T-helper 2 cell treated with Interferon-gamma antibody and Interleukin-4, amounts not matched to agents 100 ng/mL and 5 ng/mL, for 36 hours (primary cell): Measurements from ENCODE around the gene TPSG1. TPM values are rescaled to one million over a fixed set of nuclear protein-coding genes. Genes with fewer than 3 reads are reported as not detected.
"Not testable (repeated sequence)": the region's sequence is repeated elsewhere in the genome, so short reads cannot be mapped to it uniquely, and the experiment has no call there.

Experiments
- intact Hi-C: fragments of 100-400 bp; cut with micrococcal nuclease; formaldehyde crosslinking; loops from one replicate; pipeline ENCODE4 v1.15.1; 2023
- total RNA-seq: library from RNA; stranded (reverse); gene quantifications from 2 replicates; pipeline ENCODE4 v1.2.3, GENCODE V29; 2022

The TPSG1 gene
- total RNA-seq, 1 donor from 2014 or later: not detected

DNA sequence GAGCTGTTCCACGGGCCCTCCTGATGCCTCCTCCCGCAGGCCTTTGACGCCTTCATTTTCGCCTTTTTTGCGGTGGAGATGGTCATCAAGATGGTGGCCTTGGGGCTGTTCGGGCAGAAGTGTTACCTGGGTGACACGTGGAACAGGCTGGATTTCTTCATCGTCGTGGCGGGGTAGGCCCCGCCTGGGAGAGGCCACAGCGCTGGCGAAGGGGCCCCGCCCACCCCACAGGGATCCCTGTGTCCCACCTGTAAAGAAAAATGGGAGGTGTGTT is 29.7 kb downstream of the TPSG1 start:
- intact Hi-C loops: no loop called here

DNA sequence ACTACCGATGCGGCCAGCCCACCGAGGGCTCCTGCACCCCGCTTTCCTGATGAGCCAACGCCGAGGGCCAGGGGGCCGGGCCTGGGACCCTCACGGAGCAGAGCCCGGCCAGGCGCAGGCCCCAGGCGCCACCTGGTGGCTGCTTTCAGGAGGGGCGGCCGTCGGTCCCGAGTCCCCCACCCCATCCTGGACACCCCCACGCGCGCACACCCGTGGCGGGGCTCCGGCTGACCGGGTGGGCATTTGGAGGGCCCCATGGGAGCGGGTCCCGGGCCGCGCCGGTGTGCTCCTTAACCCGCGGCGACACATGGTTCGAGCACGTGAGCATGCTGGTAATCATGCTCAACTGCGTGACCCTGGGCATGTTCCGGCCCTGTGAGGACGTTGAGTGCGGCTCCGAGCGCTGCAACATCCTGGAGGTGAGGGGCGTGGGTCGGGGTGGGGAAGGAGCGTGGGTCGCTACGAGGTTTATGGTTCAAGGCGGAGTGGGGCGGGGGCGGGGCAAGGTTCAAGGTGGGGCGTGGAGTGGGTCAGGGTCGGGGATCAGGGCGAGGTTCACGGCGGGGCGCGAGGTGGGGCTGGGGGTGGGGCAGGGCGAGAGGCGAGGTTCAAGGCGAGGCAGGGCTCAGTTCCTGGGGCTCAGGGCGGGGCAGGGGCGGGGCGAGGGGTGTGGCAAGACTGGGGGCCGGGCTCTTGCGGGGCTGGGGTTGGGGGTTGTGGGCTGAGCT is 30.2 kb downstream of the TPSG1 start:
- intact Hi-C loops: no loop called here

DNA sequence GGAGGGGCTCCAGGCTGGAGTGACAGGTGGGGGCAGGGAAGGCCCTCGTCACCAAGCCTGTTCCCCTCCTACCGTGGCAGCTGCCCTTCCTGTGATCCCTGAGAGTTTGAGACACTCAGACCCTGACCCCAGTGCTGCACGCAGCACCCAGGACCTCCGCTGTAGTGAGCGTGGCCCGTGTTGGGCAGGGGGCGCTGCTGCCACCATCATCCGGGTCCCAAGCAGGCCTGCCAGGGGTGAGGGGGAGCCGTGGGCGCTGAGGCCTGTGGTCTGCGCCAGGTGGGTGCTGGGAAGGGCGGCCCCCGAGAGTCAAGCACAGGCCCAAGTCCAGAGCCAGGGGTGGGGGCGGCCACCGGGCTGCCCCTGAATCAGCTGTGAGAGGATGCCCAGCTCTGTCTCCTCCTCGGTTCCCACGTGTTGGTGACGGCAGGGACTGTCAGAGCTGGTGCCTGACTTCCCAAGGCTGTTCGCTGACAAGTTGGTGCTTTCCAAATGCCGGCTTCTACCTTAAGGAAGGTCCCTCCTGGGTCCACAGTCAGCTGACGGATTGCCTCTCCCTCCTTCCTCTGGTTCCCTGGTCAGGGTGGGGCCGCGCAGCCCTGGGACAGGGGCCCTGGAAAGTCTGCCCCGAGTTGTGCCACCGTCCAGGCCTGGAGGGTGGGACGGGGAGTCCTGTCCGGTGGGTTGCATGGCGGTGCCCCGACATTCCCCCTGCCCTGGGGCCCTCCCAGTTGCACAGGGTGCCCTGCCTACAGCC is 31.1 kb downstream of the TPSG1 start:
- intact Hi-C loops: no loop called here

DNA sequence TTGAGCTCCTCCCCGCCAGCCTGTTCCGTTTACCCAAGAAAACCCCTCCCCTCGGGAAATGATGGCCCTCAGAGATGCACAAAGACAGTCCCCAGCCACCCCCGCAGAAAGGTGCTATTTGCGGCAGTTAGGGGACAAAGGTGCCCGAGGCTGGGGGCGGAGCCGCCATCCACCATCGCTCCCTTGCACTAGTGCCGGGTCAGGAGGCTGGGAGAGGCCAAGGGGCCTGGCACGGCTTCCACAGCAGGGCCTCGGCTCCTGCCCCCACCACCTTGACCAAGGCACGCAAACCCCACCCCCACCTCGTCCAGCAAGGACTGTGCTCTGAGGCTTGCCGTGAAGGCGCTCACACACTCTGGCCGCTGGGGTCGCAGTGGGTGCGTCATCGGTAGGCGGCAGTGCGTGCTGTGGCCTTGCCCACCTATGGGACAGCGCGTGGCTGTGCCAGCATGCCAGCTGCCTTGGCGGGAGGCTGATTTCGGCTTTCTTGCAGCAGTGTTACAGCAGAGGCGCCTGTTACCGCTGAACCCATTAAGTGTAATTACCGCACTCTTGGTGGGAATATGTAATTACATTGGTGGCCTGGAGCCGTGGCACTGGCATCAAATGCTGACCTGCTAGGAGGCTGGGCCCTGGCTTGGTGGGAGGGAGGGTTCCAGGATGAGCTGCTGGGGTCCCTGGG is 31.8 kb downstream of the TPSG1 start:
- intact Hi-C loops: no loop called here

DNA sequence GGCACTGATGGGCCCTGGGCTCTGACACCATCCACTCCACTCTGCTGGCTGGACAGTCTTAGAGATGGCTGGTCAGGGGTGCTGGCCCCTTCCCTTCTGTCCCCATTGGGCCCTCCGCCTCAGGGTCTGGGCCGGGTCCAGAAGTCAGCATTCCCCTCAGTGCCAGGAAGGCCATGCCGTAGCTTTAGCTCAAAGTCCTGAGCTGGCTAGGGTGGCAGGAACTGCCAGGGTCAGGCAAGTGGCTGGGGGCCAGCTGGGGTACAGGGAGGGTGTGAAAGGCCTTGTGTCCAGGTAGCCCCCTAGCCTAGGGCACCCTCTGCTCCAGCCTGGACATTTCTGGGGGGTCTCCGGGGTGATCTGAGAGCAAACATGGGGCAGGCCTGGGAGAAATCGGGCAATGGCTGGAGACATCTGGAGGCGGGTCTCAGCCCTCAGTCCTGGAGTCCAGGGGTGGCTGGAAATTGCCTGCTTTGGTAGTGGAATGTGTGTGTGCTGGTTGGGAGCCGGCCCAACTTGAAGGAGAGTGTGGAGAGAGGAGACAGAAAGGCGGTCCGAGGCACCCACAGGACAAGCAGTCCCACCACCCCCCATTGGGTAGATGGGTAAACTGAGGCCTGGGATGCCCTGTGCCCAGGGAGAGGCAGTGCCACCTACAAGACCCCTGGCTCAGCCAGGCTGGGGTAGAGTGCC is 32.5 kb downstream of the TPSG1 start:
- intact Hi-C loops: no loop called here

DNA sequence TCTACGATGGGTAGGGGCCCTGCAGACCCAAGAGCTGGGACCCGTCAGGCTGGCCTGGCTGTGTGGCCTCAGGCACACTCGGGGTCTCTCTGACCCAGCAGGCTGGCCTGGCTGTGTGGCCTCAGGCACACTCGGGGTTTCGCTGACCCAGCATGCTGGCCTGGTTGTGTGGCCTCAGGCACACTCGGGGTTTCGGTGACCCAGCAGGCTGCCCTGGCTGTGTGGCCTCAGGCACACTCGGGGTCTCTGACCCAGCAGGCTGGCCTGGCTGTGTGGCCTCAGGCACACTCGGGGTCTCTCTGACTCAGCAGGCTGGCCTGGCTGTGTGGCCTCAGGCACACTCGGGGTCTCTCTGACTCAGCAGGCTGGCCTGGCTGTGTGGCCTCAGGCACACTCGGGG is 34.3 kb downstream of the TPSG1 start:
- intact Hi-C loops: not testable (repeated sequence)

DNA sequence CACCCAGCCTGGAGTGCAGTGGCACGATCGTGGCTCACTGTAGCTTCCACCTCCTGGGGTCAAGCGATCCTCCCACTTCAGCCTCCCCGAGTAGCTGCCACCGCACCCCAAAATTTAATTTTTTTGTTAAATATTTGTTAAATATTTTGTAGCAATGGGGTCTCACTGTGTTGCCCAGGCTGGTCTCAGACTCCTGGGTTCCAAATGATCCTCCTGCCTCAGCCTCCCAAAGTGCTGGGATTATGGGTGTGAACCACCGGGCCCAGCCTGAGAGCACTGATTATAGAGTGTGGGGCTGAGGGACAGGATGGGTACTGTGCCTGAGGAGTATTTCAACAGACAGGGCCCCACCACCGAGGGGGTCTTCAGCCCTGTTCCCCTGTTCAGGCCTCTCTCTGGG is 35.6 kb downstream of the TPSG1 start:
- intact Hi-C loops: no loop called here

DNA sequence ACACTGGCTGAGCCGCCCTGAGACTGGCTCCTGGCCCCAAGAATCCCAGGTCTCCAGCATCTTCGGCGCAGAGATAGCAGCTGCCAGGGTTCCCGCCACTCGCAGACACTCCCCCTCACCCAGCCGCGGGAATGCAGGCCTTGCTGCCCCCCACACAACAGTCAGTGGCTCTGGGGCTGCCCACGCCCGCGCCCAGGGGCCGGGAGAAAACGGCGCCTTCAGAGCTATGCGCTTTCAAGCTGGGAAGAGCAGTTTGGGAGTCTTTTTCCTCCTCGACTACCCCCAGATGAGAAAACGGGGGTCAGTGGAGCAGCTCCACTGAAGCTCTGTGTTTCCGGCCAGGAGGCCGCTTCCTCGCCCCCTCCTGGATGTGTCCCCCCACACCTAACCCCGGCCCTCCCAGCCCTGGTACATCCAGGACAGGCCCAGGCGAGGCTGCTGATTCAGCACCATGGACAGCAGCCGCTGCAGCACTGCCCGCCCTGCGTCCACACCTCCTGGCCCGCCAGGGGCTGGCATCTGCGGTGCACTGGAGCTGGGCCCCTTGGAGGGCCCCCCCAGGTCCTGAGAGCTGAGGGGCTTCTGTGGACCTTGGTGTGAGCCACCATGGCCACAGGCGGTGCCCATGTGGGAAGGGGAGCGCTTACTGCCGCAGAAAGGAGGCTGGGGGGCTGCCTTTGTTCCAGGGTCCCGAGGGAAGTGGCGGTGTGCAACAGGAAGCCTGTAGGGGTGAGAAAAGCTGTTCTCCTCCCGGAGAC is 36.5 kb downstream of the TPSG1 start:
- intact Hi-C loops: no loop called here

DNA sequence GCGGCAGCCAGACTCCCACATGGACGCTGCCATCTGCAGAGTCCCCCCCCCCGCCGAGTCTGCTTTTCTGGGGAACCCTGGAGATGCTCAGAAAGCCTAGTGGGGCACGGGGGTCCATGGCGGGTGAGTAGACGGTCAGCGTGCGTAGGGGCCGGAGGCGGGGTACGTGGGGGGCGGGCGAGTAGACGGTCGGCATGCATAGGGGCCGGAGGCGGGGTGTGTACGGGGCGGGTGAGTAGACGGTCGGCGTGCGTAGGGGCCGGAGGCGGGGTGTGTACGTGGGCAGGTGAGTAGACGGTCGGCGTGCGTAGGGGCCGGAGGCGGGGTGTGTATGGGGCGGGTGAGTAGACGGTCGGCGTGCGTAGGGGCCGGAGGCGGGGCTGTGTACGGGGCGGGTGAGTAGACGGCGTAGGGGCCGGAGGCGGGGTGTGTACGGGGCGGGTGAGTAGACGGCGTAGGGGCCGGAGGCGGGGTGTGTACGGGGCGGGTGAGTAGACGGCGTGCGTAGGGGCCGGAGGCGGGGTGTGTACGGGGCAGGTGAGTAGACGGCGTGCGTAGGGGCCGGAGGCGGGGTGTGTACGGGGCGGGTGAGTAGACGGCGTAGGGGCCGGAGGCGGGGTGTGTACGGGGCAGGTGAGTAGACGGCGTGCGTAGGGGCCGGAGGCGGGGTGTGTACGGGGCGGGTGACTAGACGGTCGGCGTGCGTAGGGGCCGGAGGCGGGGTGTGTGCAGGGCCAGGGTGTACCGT is 39.4 kb downstream of the TPSG1 start:
- intact Hi-C loops: not testable (repeated sequence)

DNA sequence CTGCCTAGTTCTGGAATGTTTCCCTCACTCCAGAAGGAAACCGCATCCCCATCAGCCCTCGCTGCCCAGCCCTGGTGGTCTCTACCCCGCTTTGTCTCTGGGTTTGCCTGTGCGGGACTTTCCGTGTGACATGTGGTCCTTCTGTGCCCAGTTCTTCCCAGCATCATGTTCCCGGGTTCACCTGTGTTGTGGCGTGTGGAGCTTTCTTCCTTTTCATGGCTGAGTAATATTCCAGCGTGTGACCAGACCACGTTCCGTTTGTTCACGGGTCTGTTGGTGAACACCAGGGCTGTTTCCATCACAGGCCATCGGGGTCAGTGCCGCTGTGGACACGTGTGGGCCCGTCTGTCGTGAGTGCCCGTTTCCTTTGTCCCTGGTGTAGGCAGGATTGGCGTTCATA is 40.1 kb downstream of the TPSG1 start:
- intact Hi-C loops: no loop called here

DNA sequence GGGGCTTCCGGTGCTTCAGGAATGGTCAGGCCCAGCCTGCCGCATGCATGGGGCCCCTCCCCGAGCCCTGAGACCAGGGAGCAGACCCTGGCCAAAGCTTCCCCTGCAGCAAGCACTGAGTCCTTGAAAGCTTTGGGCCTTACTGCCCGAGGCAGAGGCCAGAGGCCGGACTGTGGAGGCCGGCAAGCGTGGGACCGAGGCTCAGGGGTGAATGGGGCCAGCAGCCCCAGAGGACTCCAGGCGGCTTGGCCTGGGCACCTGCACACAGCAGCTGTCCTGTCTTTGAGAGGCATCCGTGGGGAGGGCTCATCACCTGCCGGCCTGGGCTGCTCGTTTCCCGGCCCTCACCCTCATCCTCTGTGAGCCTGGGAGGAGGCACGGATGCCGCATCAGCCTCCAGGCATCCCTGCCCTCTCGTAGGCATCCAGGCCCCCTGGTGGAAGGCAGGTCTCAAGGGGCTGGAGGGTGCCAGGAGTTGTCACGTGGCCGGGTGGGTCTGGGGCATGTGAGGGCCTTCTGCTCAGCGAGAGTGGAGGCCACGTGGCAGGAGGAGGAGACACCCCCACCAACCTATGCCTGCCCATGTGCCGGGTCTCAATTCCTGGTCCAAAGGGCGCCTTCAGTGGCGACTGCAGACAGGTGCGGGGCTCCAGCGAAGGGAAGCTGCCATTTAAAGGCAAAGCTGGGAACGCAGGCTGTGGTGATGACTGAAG is 40.8 kb downstream of the TPSG1 start:
- intact Hi-C loops: no loop called here

DNA sequence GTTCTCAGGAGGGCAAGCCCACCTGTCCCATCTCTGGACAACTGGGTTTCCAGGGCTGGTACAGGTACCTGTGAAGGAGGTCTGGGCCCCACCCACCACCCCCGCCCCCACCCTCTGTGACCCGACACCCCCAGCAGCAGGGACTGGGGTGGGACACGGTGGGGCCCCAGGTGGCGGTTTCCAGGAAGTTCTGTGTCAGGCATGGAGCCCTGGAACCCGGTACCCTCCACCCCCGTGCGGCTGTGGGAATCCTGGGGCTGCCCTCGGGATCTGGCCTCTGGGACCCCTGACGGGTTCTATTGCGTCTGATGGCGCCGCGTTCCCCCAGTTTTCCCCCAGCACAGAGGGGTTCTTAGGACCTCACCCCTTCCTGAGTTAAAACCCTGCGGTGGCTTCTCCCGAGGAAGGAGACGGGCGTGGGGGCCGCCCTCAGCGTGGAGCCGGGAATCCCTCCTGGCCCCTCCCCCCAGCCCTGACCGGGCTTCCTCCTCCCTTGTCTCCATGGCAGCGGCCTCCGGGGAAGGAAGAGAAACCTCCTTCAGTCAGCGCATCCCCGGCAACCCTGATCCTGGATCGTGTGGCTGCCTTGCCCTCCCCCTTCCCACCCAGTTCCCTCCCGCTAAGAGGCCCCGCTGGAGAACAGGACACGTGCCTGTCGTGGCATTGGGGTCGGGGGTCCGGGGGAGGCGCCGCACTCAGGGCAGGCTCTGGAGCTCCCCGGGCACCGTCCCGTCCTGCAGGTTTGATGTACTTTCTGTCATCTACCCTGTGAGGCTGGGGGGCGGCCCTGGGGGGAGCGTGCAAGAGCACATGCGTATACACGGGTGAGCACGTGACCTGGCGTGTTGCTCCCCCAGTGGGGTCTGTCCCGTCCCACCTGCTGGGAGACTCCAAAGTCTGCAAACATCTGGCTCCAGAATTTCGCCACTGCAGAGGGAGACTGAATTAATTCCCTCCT is 41.8 kb downstream of the TPSG1 start:
- intact Hi-C loops: no loop called here

DNA sequence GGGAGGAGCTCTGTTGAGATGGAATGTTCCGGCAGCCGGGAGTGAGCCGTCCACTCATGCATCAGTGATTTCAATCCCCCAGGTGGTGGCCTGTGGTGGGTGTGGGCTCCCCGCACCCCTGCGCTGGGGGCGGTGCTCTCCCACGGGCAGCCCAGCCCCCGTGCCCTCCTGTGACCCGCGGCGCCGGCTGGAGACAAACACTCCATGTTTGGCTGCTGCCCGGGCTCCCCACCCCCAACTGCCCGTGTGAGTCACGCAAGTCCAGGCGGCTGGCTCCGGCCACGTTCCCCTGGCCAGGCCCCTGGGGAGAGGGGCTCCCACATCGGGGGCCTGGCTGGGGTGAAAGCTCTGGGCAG is 42.8 kb downstream of the TPSG1 start:
- intact Hi-C loops: no loop called here

DNA sequence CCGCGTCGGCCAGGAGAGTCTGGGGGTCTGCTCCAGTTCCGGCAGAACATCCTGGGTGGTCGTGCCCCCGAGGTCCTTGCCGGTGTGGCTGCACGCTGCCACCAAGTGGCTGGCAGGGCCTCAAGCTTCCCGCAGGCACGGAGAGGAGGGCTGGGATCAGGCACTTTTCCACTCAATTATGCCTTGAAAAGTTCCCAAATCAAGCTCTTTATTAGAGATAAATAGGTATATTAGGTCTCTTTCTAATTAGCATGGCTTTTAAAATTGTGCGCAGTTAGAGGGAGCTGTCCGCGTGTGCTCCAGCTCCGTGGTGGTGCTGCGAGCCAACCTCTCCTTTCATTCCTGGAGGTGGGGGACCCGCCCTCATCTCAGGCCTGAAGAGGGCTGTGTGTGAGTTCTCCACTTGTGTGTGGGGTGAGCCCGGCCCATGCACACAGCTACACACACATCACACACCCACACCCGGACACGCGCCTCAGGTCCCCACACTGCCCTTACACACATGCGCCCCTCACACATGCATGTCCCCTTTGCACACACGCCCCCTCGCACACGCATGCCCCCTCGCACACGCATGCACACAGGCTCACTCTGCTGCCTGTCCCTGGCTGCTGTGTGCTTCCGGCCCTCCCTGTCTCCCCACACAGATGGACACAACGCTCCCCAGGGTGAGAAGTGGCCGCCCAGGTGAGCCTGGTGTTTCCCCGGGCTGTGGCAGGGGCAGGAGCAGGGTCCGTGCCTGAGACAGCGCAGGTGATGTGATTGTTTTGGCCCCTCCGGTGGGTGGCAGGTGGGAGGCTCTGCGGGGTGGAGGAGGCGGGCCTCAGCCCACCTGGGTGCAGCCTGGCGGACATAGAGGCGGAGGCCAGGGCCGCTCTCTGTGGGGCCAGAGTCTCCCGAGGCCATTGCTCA is 43.4 kb downstream of the TPSG1 start:
- intact Hi-C loops: no loop called here

DNA sequence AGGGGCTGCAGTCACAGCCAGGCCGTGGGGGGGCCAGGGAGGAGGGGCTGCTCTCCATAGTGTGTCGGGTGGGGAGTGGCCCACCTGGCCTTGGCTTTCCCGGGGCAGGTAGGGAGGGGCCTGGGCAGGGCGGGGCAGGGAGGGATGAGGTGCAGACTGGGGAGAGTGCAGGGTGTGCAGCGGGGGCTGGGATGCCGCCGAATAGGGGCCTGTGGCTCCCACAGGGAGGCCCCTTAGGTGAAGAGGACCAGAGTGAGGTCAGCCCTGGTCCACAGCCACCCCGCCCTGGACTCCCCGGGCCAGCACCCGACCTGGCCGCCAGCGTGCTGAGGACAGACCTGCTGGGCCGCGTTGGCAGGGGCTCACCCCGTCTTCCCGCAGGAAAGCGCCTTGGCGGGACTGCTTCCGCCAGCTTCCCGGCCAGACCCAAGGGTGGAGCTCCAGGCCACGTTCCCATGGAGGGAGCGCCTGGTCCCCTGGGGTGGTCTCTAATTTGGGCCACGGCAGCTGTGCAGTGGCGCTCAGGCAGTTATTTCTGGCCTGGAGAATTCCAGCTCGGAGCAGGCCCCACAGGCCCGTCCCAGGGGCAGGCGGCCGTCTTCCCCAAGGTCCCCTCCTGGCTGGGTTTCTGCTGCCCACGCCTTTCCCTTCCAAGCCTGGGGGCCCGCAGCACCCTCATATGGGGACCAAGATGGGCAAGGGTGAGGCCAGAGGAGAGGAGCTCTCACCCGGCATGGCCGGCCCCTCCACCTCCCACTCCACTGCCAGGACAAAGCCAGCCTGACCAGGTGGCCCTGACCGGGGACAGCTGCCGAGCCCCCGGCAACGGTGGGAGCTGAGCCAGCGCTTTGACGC is 44.3 kb downstream of the TPSG1 start:
- intact Hi-C loops: no loop called here

DNA sequence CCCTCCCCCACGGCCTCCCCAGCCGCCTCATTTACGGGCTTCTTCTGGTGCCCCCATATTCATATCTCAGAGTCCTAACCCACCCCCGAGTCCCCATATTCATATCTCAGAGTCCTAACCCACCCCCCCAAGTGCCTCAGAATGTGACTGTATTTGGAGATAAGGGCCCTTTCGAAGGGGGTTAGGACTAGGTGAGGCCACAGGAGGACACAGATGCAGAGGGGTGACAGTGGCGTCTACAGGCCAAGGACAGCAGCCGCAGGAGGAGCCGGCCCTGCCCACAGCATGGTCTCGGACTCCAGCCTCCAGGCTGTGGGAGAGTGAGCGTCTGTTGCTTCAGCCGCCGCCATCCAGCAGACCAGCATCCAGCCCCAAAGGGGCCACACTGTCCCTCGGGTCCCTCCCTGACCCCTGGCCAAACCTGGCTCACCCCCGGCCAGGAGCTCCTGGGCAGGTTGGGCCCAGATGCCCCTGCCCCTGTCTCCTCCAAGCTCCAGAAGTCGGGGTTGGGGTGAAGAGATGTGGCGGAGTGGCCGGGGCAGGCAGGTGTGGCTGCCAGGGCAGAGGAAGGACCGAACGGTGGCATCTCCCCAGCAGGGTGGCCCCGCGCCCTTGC is 46.7 kb downstream of the TPSG1 start:
- intact Hi-C loops: no loop called here
